A549 (cell line): ENCODE results near the gene GTF3C5.

Experiments used
- BHLHE40 ChIP-seq: IDR thresholded peaks from 2 replicates; pipeline ENCODE4 v1.6.1; 2012; ENCODE audit warnings: low read depth, low read length, inconsistent platforms
- JUNB ChIP-seq: fragments of >200 bp; sonication (Bioruptor Twin); formaldehyde crosslinking; IDR thresholded peaks from 2 replicates; pipeline ENCODE4 v1.6.1; 2016
- MAFK ChIP-seq: fragments of 450-650 bp; IDR thresholded peaks from 2 replicates; pipeline ENCODE4 v1.6.1; 2014; ENCODE audit not compliant: partially characterized antibody
- PHF8 ChIP-seq: fragments of 200-600 bp; sonication (generic); IDR thresholded peaks from 2 replicates; pipeline ENCODE4 v1.6.1; 2016; ENCODE audit warnings: low read depth, mild to moderate bottlenecking, antibody characterized with exemption, moderate library complexity, borderline replicate concordance
- RAD21 ChIP-seq, 2 experiments: fragments of >200 bp in 1 of 2; sonication (Bioruptor Twin) in 1 of 2; formaldehyde crosslinking in 1 of 2; IDR thresholded peaks in 1 of 2; conservative IDR thresholded peaks in 1 of 2; 2 replicates in 1 of 2; 3 replicates in 1 of 2; pipeline ENCODE4 v1.6.1; 2012 to 2018; ENCODE audit warnings: inconsistent platforms in 1 of 2
- TF ChIP-seq, protein P1 (sequence below): fragments of 150-350 bp; IDR thresholded peaks from 2 replicates; pipeline ENCODE4 v1.6.1; 2014; ENCODE audit warnings: low read depth, mild to moderate bottlenecking, low read length
- TF ChIP-seq, protein P2 (sequence below): fragments of >200 bp; sonication (Bioruptor Twin); formaldehyde crosslinking; IDR thresholded peaks from 3 replicates; pipeline ENCODE4 v1.5.1; 2016
- TF ChIP-seq, protein P3 (sequence below): fragments of >200 bp; sonication (Bioruptor Twin); formaldehyde crosslinking; IDR thresholded peaks from 3 replicates; pipeline ENCODE4 v1.6.1; 2016
- TF ChIP-seq, protein P4 (sequence below): fragments of 200-600 bp; sonication (generic); IDR thresholded peaks from 2 replicates; pipeline ENCODE4 v1.6.1; 2016; ENCODE audit warnings: antibody characterized with exemption, mild to moderate bottlenecking, moderate library complexity

DNA sequence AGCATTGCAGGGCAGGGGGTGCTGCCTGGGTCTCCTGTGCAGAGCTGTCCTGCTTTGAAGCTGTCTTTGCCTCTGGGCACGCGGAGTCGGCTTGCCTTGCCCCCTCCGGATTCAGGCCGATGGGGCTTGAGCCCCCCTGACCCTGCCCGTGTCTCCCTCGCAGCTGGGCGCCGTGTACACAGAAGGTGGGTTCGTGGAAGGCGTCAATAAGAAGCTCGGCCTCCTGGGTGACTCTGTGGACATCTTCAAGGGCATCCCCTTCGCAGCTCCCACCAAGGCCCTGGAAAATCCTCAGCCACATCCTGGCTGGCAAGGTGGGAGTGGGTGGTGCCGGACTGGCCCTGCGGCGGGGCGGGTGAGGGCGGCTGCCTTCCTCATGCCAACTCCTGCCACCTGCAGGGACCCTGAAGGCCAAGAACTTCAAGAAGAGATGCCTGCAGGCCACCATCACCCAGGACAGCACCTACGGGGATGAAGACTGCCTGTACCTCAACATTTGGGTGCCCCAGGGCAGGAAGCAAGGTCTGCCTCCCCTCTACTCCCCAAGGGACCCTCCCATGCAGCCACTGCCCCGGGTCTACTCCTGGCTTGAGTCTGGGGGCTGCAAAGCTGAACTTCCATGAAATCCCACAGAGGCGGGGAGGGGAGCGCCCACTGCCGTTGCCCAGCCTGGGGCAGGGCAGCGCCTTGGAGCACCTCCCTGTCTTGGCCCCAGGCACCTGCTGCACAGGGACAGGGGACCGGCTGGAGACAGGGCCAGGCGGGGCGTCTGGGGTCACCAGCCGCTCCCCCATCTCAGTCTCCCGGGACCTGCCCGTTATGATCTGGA is 33.7 kb downstream of the GTF3C5 start:
- TF ChIP-seq, protein P1, sequence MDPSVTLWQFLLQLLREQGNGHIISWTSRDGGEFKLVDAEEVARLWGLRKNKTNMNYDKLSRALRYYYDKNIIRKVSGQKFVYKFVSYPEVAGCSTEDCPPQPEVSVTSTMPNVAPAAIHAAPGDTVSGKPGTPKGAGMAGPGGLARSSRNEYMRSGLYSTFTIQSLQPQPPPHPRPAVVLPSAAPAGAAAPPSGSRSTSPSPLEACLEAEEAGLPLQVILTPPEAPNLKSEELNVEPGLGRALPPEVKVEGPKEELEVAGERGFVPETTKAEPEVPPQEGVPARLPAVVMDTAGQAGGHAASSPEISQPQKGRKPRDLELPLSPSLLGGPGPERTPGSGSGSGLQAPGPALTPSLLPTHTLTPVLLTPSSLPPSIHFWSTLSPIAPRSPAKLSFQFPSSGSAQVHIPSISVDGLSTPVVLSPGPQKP, result no peak
- TF ChIP-seq, protein P2, sequence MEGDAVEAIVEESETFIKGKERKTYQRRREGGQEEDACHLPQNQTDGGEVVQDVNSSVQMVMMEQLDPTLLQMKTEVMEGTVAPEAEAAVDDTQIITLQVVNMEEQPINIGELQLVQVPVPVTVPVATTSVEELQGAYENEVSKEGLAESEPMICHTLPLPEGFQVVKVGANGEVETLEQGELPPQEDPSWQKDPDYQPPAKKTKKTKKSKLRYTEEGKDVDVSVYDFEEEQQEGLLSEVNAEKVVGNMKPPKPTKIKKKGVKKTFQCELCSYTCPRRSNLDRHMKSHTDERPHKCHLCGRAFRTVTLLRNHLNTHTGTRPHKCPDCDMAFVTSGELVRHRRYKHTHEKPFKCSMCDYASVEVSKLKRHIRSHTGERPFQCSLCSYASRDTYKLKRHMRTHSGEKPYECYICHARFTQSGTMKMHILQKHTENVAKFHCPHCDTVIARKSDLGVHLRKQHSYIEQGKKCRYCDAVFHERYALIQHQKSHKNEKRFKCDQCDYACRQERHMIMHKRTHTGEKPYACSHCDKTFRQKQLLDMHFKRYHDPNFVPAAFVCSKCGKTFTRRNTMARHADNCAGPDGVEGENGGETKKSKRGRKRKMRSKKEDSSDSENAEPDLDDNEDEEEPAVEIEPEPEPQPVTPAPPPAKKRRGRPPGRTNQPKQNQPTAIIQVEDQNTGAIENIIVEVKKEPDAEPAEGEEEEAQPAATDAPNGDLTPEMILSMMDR, result no peak
- TF ChIP-seq MAFK, result no peak
- TF ChIP-seq RAD21 (conservative IDR thresholded peaks at IDR 0.05 in 1 of 2, IDR thresholded peaks at IDR 0.05 in 1 of 2), result no peak
- TF ChIP-seq, protein P3, sequence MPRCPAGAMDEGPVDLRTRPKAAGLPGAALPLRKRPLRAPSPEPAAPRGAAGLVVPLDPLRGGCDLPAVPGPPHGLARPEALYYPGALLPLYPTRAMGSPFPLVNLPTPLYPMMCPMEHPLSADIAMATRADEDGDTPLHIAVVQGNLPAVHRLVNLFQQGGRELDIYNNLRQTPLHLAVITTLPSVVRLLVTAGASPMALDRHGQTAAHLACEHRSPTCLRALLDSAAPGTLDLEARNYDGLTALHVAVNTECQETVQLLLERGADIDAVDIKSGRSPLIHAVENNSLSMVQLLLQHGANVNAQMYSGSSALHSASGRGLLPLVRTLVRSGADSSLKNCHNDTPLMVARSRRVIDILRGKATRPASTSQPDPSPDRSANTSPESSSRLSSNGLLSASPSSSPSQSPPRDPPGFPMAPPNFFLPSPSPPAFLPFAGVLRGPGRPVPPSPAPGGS, result no peak
- TF ChIP-seq, protein P4, sequence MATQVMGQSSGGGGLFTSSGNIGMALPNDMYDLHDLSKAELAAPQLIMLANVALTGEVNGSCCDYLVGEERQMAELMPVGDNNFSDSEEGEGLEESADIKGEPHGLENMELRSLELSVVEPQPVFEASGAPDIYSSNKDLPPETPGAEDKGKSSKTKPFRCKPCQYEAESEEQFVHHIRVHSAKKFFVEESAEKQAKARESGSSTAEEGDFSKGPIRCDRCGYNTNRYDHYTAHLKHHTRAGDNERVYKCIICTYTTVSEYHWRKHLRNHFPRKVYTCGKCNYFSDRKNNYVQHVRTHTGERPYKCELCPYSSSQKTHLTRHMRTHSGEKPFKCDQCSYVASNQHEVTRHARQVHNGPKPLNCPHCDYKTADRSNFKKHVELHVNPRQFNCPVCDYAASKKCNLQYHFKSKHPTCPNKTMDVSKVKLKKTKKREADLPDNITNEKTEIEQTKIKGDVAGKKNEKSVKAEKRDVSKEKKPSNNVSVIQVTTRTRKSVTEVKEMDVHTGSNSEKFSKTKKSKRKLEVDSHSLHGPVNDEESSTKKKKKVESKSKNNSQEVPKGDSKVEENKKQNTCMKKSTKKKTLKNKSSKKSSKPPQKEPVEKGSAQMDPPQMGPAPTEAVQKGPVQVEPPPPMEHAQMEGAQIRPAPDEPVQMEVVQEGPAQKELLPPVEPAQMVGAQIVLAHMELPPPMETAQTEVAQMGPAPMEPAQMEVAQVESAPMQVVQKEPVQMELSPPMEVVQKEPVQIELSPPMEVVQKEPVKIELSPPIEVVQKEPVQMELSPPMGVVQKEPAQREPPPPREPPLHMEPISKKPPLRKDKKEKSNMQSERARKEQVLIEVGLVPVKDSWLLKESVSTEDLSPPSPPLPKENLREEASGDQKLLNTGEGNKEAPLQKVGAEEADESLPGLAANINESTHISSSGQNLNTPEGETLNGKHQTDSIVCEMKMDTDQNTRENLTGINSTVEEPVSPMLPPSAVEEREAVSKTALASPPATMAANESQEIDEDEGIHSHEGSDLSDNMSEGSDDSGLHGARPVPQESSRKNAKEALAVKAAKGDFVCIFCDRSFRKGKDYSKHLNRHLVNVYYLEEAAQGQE, result no peak
- TF ChIP-seq BHLHE40, result no peak
- no peak for TF ChIP-seq PHF8
- no peak for TF ChIP-seq JUNB
